ENCODE data around the gene UPK1A.

DNA sequence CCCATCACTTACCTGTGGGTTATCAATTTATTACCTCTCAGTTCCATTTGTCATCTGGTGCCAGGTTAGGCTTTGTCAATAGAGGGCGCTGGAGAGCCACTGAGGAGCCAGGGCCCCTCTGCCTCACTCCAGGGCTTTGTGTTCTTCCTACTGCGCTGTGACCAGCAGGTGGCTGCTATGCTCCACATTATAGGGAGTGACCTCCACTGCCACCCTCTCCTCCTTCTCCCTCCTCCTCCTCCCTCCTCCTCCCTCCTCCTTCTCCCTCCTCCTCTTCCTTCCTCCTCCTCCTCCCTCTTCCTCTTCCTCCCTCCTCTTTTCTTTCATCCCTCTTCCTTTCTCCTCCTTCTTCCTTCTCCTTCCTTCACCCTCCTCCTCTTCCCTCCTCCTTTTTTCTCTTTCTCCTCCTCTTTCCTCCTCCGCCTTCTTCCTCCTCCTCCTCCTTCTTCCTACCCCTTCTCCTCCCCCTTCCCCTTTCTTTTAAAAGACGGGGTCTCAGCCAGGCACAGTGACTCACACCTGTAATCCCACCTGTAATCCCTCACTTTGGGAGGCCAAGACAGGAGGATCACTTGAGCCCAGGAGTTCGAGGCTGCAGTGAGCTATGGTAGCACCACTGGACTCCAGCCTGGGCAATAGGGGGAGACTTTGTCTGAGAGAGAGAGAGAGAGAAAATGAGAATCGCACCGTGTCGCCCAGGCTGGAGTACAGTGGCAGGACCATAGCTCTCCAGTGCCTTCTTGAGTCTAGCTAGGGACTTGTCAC, 27.7 kb downstream of the UPK1A start:
- TF ChIP-seq, protein P1, sequence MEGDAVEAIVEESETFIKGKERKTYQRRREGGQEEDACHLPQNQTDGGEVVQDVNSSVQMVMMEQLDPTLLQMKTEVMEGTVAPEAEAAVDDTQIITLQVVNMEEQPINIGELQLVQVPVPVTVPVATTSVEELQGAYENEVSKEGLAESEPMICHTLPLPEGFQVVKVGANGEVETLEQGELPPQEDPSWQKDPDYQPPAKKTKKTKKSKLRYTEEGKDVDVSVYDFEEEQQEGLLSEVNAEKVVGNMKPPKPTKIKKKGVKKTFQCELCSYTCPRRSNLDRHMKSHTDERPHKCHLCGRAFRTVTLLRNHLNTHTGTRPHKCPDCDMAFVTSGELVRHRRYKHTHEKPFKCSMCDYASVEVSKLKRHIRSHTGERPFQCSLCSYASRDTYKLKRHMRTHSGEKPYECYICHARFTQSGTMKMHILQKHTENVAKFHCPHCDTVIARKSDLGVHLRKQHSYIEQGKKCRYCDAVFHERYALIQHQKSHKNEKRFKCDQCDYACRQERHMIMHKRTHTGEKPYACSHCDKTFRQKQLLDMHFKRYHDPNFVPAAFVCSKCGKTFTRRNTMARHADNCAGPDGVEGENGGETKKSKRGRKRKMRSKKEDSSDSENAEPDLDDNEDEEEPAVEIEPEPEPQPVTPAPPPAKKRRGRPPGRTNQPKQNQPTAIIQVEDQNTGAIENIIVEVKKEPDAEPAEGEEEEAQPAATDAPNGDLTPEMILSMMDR (IDR thresholded peaks at IDR 0.05; ENCODE audit: extremely low read depth in 1 of 2, insufficient read depth in 1 of 2, low read depth in 1 of 2, low read length in 2 of 2) = peak; percentile 97
- no peak for TF ChIP-seq POLR2A (IDR thresholded peaks at IDR 0.05; ENCODE audit: low read depth, low read length)
- no peak for TF ChIP-seq GATA2 (IDR thresholded peaks at IDR 0.05; ENCODE audit: insufficient read depth, insufficient read length, low read depth, low read length)
- no peak for TF ChIP-seq POLR2AphosphoS5 (IDR thresholded peaks at IDR 0.05; ENCODE audit: insufficient read depth, low read depth, low read length)
- TF ChIP-seq EZH2 (IDR thresholded peaks at IDR 0.05; ENCODE audit: borderline replicate concordance, low read depth, low read length, severe bottlenecking) = no peak
- no peak for TF ChIP-seq JUN (IDR thresholded peaks at IDR 0.05; ENCODE audit: borderline replicate concordance, insufficient read depth, insufficient read length, low read depth)
- TF ChIP-seq MAX (IDR thresholded peaks at IDR 0.05; ENCODE audit: insufficient read depth, insufficient read length) = no peak
- TF ChIP-seq FOS (IDR thresholded peaks at IDR 0.05; ENCODE audit: borderline replicate concordance, insufficient read depth, low read length) = no peak
